ENCODE measurements around the gene CRB1. TPM values are rescaled to one million over a fixed set of nuclear protein-coding genes. Genes with fewer than 3 reads are reported as not detected.

The CRB1 gene
- total RNA-seq, 2 experiments from 2014 or later, result 0.08 TPM; not detected in 1

GRCh38 chr1:197356723-197357533 is 88.9 kb downstream of the CRB1 start:
- peak; percentile 45 for DNase-seq
- H3K36me3 Mint-ChIP-seq (ENCODE audit: low read depth), result no peaks in the 10 kb centered on the region
- H3K27ac Mint-ChIP-seq, result no peak overlapping the region
- H3K4me1 Mint-ChIP-seq (ENCODE audit: low read depth), result no peaks in the 10 kb centered on the region
- POLR2A ChIA-PET, result no interaction called here
- H3K4me3 Mint-ChIP-seq, result no peak overlapping the region
- peak; percentile 70 for ATAC-seq
- H3K27me3 Mint-ChIP-seq (ENCODE audit: low read depth), result no peaks in the 10 kb centered on the region
- CTCF ChIA-PET, result interaction anchor here (0.7 to 3.8 kb wide), 25 partner anchors 9 to 647 kb away, joined by 3 to 51 read pairs (median 5); no protein-coding TSS in a partner anchor
- H3K9me3 Mint-ChIP-seq (ENCODE audit: insufficient read depth), result no peaks in the 10 kb centered on the region

GRCh38 chr1:197358959-197359358 is 90.9 kb downstream of the CRB1 start:
- ChIA-PET CTCF (interaction anchor here (0.9 to 3.6 kb wide), 5 partner anchors 13 to 180 kb away, joined by 3 to 51 read pairs (median 3); no protein-coding TSS in a partner anchor), POLR2A (no interaction called here)
- no peaks in the 10 kb centered on the region for H3K4me1 Mint-ChIP-seq (ENCODE audit: low read depth)
- no peak overlapping the region for H3K4me3 Mint-ChIP-seq
- H3K27me3 Mint-ChIP-seq (ENCODE audit: low read depth), result no peaks in the 10 kb centered on the region
- H3K9me3 Mint-ChIP-seq (ENCODE audit: insufficient read depth), result no peaks in the 10 kb centered on the region
- H3K36me3 Mint-ChIP-seq (ENCODE audit: low read depth), result no peaks in the 10 kb centered on the region
- no peak overlapping the region for H3K27ac Mint-ChIP-seq
- DNase-seq (no peak), ATAC-seq (no peak)

- ATAC-seq (no peak), DNase-seq (no peak)
- CTCF ChIA-PET, result interaction anchor here (0.9 to 2.0 kb wide), 2 partner anchors 31 to 180 kb away, joined by 3 to 4 read pairs; no protein-coding TSS in a partner anchor
- H3K9me3 Mint-ChIP-seq (ENCODE audit: insufficient read depth), result no peaks in the 10 kb centered on the region
- H3K4me3 Mint-ChIP-seq, result no peak overlapping the region
- POLR2A ChIA-PET, result no interaction called here
- H3K27ac Mint-ChIP-seq, result no peak overlapping the region
- H3K36me3 Mint-ChIP-seq (ENCODE audit: low read depth), result no peaks in the 10 kb centered on the region
- H3K4me1 Mint-ChIP-seq (ENCODE audit: low read depth), result no peaks in the 10 kb centered on the region
- H3K27me3 Mint-ChIP-seq (ENCODE audit: low read depth), result no peaks in the 10 kb centered on the region
Measured at GRCh38 chr1:197360068-197360467, 92.0 kb downstream of the CRB1 start.

GRCh38 chr1:197362871-197363270 is 94.8 kb downstream of the CRB1 start:
- no peak for DNase-seq
- no peaks in the 10 kb centered on the region for H3K9me3 Mint-ChIP-seq (ENCODE audit: insufficient read depth)
- no peaks in the 10 kb centered on the region for H3K4me1 Mint-ChIP-seq (ENCODE audit: low read depth)
- ChIA-PET CTCF (no interaction called here), POLR2A (no interaction called here)
- H3K36me3 Mint-ChIP-seq (ENCODE audit: low read depth), result no peaks in the 10 kb centered on the region
- H3K4me3 Mint-ChIP-seq, result no peak overlapping the region
- H3K27ac Mint-ChIP-seq, result no peak overlapping the region
- no peak for ATAC-seq
- no peaks in the 10 kb centered on the region for H3K27me3 Mint-ChIP-seq (ENCODE audit: low read depth)

GRCh38 chr1:197363855-197364254 is 95.8 kb downstream of the CRB1 start:
- DNase-seq (no peak), ATAC-seq (no peak)
- CTCF ChIA-PET, result no interaction called here
- Mint-ChIP-seq H3K4me1 (ENCODE audit: low read depth) (no peaks in the 10 kb centered on the region), H3K9me3 (ENCODE audit: insufficient read depth) (no peaks in the 10 kb centered on the region), H3K27ac (no peak overlapping the region), H3K36me3 (ENCODE audit: low read depth) (no peaks in the 10 kb centered on the region), H3K4me3 (no peak overlapping the region), H3K27me3 (ENCODE audit: low read depth) (no peaks in the 10 kb centered on the region)
- POLR2A ChIA-PET, result no interaction called here

GRCh38 chr1:197366996-197367395 is 98.9 kb downstream of the CRB1 start:
- Mint-ChIP-seq H3K36me3 (ENCODE audit: low read depth) (no peaks in the 10 kb centered on the region), H3K27ac (no peak overlapping the region), H3K27me3 (ENCODE audit: low read depth) (no peaks in the 10 kb centered on the region), H3K4me1 (ENCODE audit: low read depth) (no peaks in the 10 kb centered on the region), H3K4me3 (no peak overlapping the region), H3K9me3 (ENCODE audit: insufficient read depth) (no peaks in the 10 kb centered on the region)
- ChIA-PET POLR2A (no interaction called here), CTCF (no interaction called here)
- ATAC-seq (no peak), DNase-seq (no peak)

- H3K4me3 Mint-ChIP-seq, result no peak overlapping the region
- ATAC-seq (no peak), DNase-seq (no peak)
- H3K4me1 Mint-ChIP-seq (ENCODE audit: low read depth), result no peaks in the 10 kb centered on the region
- no peaks in the 10 kb centered on the region for H3K36me3 Mint-ChIP-seq (ENCODE audit: low read depth)
- no peaks in the 10 kb centered on the region for H3K27me3 Mint-ChIP-seq (ENCODE audit: low read depth)
- ChIA-PET POLR2A (no interaction called here), CTCF (no interaction called here)
- H3K27ac Mint-ChIP-seq, result no peak overlapping the region
- no peaks in the 10 kb centered on the region for H3K9me3 Mint-ChIP-seq (ENCODE audit: insufficient read depth)
Measured at GRCh38 chr1:197367627-197368026, 99.6 kb downstream of the CRB1 start.

GRCh38 chr1:197374428-197374827 is 106.4 kb downstream of the CRB1 start:
- ATAC-seq, result no peak

GRCh38 chr1:197384471-197384870 is 116.4 kb downstream of the CRB1 start:
- ChIA-PET POLR2A (no interaction called here), CTCF (no interaction called here)
- Mint-ChIP-seq H3K27me3 (ENCODE audit: low read depth) (no peaks in the 10 kb centered on the region), H3K4me3 (no peak overlapping the region), H3K9me3 (ENCODE audit: insufficient read depth) (no peaks in the 10 kb centered on the region), H3K36me3 (ENCODE audit: low read depth) (no peaks in the 10 kb centered on the region), H3K4me1 (ENCODE audit: low read depth) (no peaks in the 10 kb centered on the region), H3K27ac (no peak overlapping the region)
- DNase-seq (no peak), ATAC-seq (no peak)

More at GRCh38 chr1:197374428-197374827, 106.4 kb downstream of the CRB1 start:
- POLR2A ChIA-PET, result no interaction called here
- H3K9me3 Mint-ChIP-seq (ENCODE audit: insufficient read depth), result no peaks in the 10 kb centered on the region
- H3K36me3 Mint-ChIP-seq (ENCODE audit: low read depth), result no peaks in the 10 kb centered on the region
- no peak for DNase-seq
- H3K27ac Mint-ChIP-seq, result no peak overlapping the region
- CTCF ChIA-PET, result no interaction called here
- H3K4me1 Mint-ChIP-seq (ENCODE audit: low read depth), result no peaks in the 10 kb centered on the region
- no peaks in the 10 kb centered on the region for H3K27me3 Mint-ChIP-seq (ENCODE audit: low read depth)
- no peak overlapping the region for H3K4me3 Mint-ChIP-seq

- DNase-seq, result no peak
Measured at GRCh38 chr1:197388801-197389200, 120.7 kb downstream of the CRB1 start.

GRCh38 chr1:197390856-197391255 is 122.8 kb downstream of the CRB1 start:
- POLR2A ChIA-PET, result no interaction called here
- ATAC-seq, result no peak
- H3K4me3 Mint-ChIP-seq, result no peak overlapping the region

More at GRCh38 chr1:197388801-197389200, 120.7 kb downstream of the CRB1 start:
- ChIA-PET POLR2A (no interaction called here), CTCF (no interaction called here)
- no peak overlapping the region for H3K4me3 Mint-ChIP-seq
- no peak for ATAC-seq
- no peaks in the 10 kb centered on the region for H3K9me3 Mint-ChIP-seq (ENCODE audit: insufficient read depth)
- no peaks in the 10 kb centered on the region for H3K27me3 Mint-ChIP-seq (ENCODE audit: low read depth)
- no peak overlapping the region for H3K27ac Mint-ChIP-seq
- H3K4me1 Mint-ChIP-seq (ENCODE audit: low read depth), result peaks cover 18% of the 10 kb centered on the region
- no peaks in the 10 kb centered on the region for H3K36me3 Mint-ChIP-seq (ENCODE audit: low read depth)

GRCh38 chr1:197391303-197392226 is 123.5 kb downstream of the CRB1 start:
- ChIA-PET POLR2A (no interaction called here), CTCF (interaction anchor here (0.9 to 3.4 kb wide), 6 partner anchors 8 to 48 kb away, joined by 3 to 28 read pairs (median 4); no protein-coding TSS in a partner anchor)
- Mint-ChIP-seq H3K27me3 (ENCODE audit: low read depth) (peaks cover 2% of the 10 kb centered on the region), H3K36me3 (ENCODE audit: low read depth) (no peaks in the 10 kb centered on the region), H3K4me3 (no peak overlapping the region), H3K9me3 (ENCODE audit: insufficient read depth) (no peaks in the 10 kb centered on the region), H3K4me1 (ENCODE audit: low read depth) (peaks cover 18% of the 10 kb centered on the region), H3K27ac (no peak overlapping the region)
- DNase-seq (peak; percentile 25), ATAC-seq (peak; percentile 75)

More at GRCh38 chr1:197390856-197391255, 122.8 kb downstream of the CRB1 start:
- Mint-ChIP-seq H3K4me1 (ENCODE audit: low read depth) (peaks cover 18% of the 10 kb centered on the region), H3K27me3 (ENCODE audit: low read depth) (no peaks in the 10 kb centered on the region), H3K9me3 (ENCODE audit: insufficient read depth) (no peaks in the 10 kb centered on the region), H3K36me3 (ENCODE audit: low read depth) (no peaks in the 10 kb centered on the region), H3K27ac (no peak overlapping the region)
- CTCF ChIA-PET, result interaction anchor here (0.9 to 3.4 kb wide), 3 partner anchors 9 to 34 kb away, joined by 3 to 28 read pairs (median 6); no protein-coding TSS in a partner anchor
- DNase-seq, result no peak

All from activated CD8-positive, alpha-beta T cell treated with anti-CD3 and anti-CD28 coated beads, Interleukin-2, amount 10 ng/mL, durations not matched to agents 7 days and 5 days (primary cell).